ENCODE measurements around the gene KCNH4. TPM values are rescaled to one million over a fixed set of nuclear protein-coding genes. Genes with fewer than 3 reads are reported as not detected.

KCNH4 gene
- total RNA-seq, result not detected in 2 replicates

DNA sequence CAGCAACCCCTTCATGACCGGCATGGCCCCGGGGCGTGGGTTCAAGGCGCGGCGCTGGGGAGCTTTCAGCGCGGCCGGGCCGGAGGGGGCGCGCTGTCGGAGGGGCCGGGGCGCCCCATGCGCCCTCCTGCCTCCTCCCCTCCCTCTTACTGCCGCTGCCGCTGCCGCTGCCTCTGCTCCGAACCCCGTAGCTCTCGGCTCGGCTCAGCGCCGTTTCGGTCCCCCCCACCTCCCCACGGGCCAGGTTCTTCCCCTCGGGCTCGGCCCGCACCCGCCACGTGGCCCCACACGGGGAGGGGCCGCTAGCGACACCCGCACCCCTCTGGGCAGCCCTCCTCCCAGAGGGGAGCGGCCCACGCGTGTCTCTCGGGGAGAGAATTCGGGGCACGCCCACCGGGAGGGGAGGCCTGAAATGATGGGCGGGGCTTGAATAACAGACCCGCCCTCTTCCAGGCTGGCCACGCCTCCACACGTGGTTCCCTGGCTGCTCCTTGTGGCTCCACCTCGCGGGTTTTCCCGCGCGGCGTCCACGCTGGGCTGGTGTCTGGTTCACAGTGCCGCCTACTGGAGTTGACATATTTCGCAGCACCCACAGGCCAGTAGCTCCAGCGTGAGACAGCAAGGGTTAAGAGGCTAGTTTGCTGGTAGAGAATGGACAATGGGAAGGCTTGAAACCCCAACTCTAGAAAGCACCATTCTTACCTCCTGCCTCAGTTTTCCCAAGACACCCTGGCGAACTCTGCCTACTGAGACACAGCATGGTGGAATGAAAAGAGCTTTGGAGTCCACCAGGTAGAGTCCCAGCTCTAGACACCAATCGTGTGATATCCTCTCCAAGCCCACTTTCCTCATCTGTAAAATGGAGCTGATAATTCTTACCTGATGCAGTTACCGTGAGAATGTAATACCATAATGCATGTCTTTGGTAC is at the start of gene KCNH4:
Gene KCNH4 (minus strand): TSS at position 221 of the 929 bp plus-strand sequence. CDS start 197 bp downstream, at position 24.

DNA sequence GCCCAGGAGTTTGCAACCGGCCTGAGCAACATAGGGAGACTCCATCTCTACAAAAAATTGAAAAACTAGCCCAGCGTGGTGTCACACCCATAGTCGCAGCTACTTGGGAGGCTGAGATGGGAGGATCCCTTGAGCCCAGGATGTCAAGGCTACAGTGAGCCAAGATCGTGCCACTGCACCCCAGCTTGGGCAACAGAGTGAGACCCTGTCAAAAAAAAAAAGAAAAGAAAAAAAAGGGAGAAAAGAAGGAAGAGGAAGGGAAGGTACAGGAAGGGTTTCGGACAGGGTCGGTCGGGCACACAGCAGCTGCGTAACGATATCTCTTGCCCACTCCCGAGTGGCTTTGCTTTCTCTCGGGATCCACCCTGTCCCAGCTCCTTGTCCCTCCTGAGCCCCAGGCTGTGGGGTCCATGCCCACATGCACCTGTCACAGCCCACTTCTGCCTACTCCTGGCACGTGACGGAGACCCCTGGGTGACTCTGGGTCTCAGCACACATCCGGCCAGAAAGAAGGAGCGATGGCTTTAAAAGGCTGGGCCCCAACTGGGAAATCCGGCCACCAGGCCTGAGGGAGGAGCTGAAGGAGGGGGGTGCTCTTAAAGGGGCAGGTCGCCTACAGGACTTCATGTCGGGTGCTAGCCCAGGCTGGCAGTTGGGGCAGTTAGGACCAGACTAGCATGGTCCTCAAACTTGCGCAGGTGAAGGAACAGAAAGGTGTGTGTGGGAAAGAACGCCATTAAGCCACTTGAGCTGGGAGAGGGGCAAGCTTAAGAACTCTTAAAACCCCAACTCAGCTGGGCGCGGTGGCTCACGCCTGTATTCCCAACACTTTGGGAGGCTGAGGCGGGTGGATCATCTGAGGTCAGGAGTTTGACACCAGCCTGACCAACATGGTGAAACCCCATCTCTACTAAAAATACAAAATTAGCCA is 13.3 kb upstream of the KCNH4 start, which contains the start of gene GHDC:
Gene GHDC (minus strand): TSS at position 526 of the 931 bp plus-strand sequence. CDS start 913 bp downstream, outside the sequence.

DNA sequence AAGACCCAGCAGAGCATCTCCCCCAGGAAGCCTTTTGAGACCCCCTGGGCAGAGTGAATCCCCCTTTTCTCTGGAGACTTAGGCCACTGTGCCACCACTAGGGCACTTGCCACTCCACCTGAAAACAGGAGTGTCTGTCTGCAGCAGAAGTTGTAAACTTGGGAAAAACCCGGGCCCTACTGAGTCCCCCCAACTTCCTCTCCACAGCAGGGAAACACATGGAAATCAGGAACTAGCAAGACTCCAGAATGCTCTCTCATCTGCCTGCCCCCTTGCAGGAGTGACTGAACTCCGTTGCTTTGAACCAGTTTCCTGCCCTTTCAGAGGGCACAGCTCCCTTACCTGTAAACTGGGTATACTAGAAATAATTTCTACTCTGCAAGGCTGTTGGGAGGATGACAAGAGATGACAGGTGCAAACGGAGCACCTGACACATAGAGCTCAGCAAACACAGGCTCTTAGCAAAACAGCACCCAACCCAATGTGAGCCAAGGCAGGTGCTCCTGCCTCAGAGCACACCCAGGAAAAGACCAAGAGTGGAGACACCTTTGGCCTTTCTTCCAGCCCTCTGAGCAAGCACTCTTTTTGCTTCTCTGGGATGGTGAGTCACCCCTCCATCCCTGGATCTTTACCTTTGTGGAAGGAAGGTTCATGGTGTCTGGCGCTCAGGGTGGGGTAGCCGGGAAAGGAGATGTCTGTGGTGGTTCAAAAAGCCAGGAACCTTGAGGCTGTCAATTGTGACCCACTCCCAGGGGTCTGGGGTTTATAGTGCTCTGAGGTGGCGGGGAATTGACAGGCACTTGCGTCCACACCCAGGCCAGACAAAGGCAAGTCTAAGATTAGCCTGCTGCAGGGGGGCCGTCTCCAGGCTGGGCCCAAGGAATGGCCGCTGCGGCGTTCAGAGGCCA is 4.0 kb upstream of the KCNH4 start, which contains the start of gene HCRT:
Gene HCRT (minus strand): TSS at position 740 of the 908 bp plus-strand sequence. CDS start 87 bp downstream, at position 653.

DNA sequence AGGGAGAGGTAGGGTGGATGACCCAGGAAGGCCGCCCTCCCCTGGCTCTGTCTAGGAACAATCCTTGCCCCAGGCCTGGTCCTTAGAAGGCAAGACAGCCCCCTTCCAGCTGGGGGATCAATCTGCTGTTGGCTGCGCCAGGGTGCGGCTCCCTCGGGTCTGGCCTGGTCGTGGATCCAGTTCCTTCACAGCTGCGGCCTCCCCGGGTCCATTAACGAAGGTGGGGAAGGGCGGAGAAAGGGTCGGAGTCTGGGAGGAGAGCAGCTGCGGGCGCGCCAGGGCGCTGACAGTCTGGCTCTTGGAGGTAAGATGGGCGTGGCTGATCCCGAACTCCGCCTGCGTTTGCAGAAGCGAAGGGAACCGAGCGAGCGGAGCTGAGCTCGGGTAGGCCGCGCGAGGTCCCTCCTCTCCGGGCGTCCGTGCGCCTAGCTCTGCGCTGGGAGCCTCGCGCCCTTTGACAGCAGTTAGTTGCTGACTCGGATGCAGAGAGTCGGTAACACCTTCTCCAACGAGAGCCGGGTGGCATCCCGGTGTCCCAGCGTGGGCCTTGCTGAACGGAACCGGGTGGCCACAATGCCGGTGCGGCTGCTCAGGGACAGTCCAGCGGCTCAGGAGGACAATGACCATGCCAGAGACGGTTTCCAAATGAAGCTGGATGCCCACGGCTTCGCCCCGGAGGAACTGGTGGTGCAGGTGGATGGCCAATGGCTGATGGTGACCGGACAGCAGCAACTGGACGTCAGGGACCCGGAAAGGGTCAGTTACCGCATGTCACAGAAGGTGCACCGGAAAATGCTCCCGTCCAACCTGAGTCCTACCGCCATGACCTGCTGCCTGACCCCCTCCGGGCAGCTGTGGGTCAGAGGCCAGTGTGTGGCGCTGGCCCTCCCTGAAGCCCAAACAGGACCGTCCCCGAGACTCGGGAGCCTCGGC is 58.3 kb downstream of the KCNH4 start, which contains the start of gene HSPB9:
Gene HSPB9 (plus strand): TSS at position 434 of the 933 bp plus-strand sequence. CDS start 47 bp downstream, at position 481.

DNA sequence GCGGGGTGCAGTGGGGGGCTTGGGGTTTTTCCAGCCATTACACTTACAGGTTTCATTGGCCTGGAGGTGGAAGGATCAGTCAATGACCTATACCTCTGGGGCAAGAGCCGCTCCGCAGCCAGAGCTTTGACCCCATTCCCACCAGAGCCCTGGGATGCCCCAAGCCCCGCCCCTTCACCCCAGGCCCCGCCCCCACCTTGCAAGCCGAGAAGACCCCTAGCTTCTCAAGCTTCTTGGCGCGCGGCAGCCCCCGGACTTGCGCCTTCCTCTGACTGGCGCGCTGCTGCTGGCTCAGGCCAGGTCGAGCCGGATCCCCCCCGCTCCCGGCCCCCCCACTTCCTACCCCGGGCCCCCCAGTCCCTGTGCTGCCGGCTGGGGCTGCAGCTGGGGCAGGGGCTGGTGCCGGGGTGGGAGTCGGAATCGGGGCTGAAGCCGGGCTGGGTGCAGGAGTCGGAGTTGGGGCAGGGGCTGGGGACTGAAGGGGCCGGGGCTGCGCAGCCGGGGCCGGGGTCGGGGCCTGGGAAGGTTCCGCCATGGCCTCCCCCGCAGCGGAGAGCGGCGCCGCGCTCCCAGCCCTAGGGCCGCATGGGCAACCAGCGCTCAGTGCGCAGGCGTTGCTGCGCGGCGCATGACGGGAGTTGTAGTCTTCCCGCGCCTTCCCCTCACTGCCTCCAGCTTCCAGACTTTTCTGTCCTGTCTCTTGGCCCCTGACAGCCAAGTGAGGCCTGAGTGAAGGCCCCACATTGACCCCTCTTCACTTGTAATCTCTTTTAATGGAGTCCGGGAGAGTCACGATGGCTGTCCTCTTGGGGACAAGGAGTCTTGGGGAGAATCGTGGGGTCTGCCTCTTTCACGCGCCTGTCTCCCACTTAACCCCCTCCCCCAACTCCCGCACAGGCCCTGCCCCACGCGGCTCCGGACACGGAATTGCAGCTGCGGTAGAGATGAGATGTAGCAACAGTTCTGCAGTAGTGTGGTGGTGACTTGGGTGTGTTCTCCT is 59.9 kb downstream of the KCNH4 start, which contains the start of gene KAT2A:
Gene KAT2A (minus strand): TSS at position 598 of the 1,000 bp plus-strand sequence. CDS start 63 bp downstream, at position 535.

DNA sequence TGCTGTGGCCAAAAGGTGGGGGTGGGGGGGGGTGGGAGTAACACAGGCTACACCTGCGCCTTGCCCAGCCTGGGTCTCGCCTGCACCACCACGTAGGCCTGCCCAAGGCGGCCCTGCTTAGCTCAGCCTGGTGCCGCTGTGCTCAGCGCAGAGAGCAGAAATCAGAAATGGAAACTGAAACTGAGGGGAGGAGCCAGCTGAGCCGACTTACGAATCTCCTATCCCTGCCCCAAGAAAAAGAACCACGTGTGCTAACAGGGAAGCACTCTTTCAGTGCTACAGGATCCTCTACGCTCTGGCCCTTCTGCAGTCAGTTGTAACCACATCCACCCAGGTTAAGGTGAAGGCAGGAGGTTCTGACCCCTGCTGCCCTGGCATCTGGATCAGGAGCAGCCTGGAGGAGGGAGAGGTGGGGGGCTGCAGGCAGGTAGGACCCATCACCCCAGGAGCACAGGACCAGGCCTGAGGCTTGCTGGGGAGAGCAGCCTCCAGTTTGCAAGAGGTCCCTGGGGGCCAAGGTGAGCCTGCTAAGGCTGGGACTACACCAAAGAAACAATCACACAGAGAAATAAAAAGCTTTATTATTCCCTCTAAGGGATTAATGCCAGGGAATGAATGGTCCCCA is 68.3 kb downstream of the KCNH4 start, which contains the start of gene DHX58:
Gene DHX58 (minus strand): TSS at position 163 of the 625 bp plus-strand sequence. CDS start 822 bp downstream, outside the sequence.

Other genes starting within 250 kb of the KCNH4 start
- 62.6 and 69.4 TPM in 2 replicates for gene CNP, start 214.3 kb downstream of the KCNH4 start, total RNA-seq
- gene DNAJC7, start 163.7 kb downstream of the KCNH4 start, total RNA-seq, result 39.7 and 67.8 TPM in 2 replicates
- gene NKIRAS2, start 161.1 kb downstream of the KCNH4 start, total RNA-seq, result 41.5 and 65.0 TPM in 2 replicates
- gene C17orf113, start 130.5 kb downstream of the KCNH4 start, total RNA-seq, result 0.23 and 0.43 TPM in 2 replicates
- gene ZNF385C, start 82.7 kb downstream of the KCNH4 start, total RNA-seq, result 0.60 TPM in 1 of 2 replicates, not detected in the other
- gene DHX58, start 68.4 kb downstream of the KCNH4 start, total RNA-seq, result 10.9 and 11.0 TPM in 2 replicates
- 12.0 and 26.2 TPM in 2 replicates for gene KAT2A, start 59.8 kb downstream of the KCNH4 start, total RNA-seq
- gene HSPB9, start 58.3 kb downstream of the KCNH4 start, total RNA-seq, result not detected in 2 replicates
- 76.7 and 146 TPM in 2 replicates for gene RAB5C, start 26.2 kb downstream of the KCNH4 start, total RNA-seq
- gene HCRT, start 4.3 kb upstream of the KCNH4 start, total RNA-seq, result not detected in 2 replicates
- 11.7 and 18.6 TPM in 2 replicates for gene GHDC, start 13.4 kb upstream of the KCNH4 start, total RNA-seq
- gene STAT5B, start 95.2 kb upstream of the KCNH4 start, total RNA-seq, result 19.6 and 20.9 TPM in 2 replicates
- gene STAT5A, start 107.4 kb upstream of the KCNH4 start, total RNA-seq, result 28.2 and 31.7 TPM in 2 replicates
- 110 and 130 TPM in 2 replicates for gene STAT3, start 207.3 kb upstream of the KCNH4 start, total RNA-seq
- 510 and 922 TPM in 2 replicates for gene CAVIN1, start 242.1 kb upstream of the KCNH4 start, total RNA-seq

Measured in pericardium fibroblast (primary cell).